K562 (cell line): ENCODE results near the gene PEX10. TPM values are rescaled to one million over a fixed set of nuclear protein-coding genes. Genes with fewer than 3 reads are reported as not detected.

ENCODE experiments used
- ATF6 ChIP-seq: sonication (generic); formaldehyde crosslinking; IDR thresholded peaks from 2 replicates; pipeline ENCODE4 v1.4.0; 2020; ENCODE audit warnings: mild to moderate bottlenecking, missing genetic modification reagents
- MIER1 ChIP-seq: fragments of 450-650 bp; IDR thresholded peaks from 2 replicates; pipeline ENCODE4 v1.6.1; 2016; ENCODE audit warnings: antibody characterized with exemption, mild to moderate bottlenecking, low read depth
- MXI1 ChIP-seq: IDR thresholded peaks from 2 replicates; pipeline ENCODE4 v1.6.1; 2011; ENCODE audit warnings: low read depth, mild to moderate bottlenecking, improper control_type of control experiment, low read length
- PBX2 ChIP-seq, 2 experiments: IDR thresholded peaks in 1 of 2; conservative IDR thresholded peaks in 1 of 2; 2 replicates each; pipeline ENCODE4 v1.6.1; 2016; ENCODE audit warnings: low read depth in 2 of 2, mild to moderate bottlenecking in 1 of 2, missing compliant biosample characterization in 1 of 2, missing genetic modification characterization in 1 of 2, moderate library complexity in 1 of 2
- RFX1 ChIP-seq: fragments of 450-650 bp; IDR thresholded peaks from 2 replicates; pipeline ENCODE4 v1.6.1; 2016; ENCODE audit warnings: mild to moderate bottlenecking, moderate library complexity
- SMAD2 ChIP-seq: fragments of 150-350 bp; IDR thresholded peaks from 2 replicates; pipeline ENCODE4 v1.6.1; 2014; ENCODE audit warnings: low read depth, mild to moderate bottlenecking, low read length
- ZBED1 ChIP-seq: IDR thresholded peaks from 2 replicates; pipeline ENCODE4 v1.6.1; 2014
- ZBTB49 ChIP-seq: sonication (generic); formaldehyde crosslinking; IDR thresholded peaks from 2 replicates; pipeline ENCODE4 v1.8.0; 2022; ENCODE audit warnings: missing genetic modification reagents, mild to moderate bottlenecking, borderline replicate concordance
- ZNF407 ChIP-seq: fragments of 450-650 bp; IDR thresholded peaks from 2 replicates; pipeline ENCODE4 v1.6.1; 2016; ENCODE audit warnings: low read depth
- ZNF445 ChIP-seq: fragments of 250-450 bp; sonication (Bioruptor Pico); IDR thresholded peaks from 2 replicates; pipeline ENCODE4 v1.4.0; 2020; ENCODE audit warnings: low read depth, mild to moderate bottlenecking, moderate library complexity
- ZNF583 ChIP-seq: fragments of 250-450 bp; sonication (Bioruptor Pico); IDR thresholded peaks from 2 replicates; pipeline ENCODE4 v1.4.0; 2020
- polyA plus RNA-seq, 8 experiments: library from polyadenylated mRNA; depleted of rRNA in 4 of 8; stranded (reverse) in 5 of 8; unstranded in 3 of 8; fragments of >200 nt; fragmentation: Nextera tagmentation in 2 of 8; fragmentation: Illumina TruSeq in 1 of 8; extraction: Ambion mirVana in 2 of 8; extraction: Trizol in 1 of 8; gene quantifications; 2 replicates each; pipeline versions ENCODE4 v1.2.1 to v1.2.3, GENCODE V29; 2011 to 2014; ENCODE audit warnings: inconsistent platforms in 1 of 8, missing spikeins in 1 of 8
- total RNA-seq, 7 experiments: library from RNA; depleted of rRNA in 6 of 7; stranded (reverse); fragments of >200 nt in 6 of 7; fragmentation: Illumina TruSeq in 2 of 7; extraction: Trizol in 2 of 7; gene quantifications; 2 replicates each; pipeline versions ENCODE4 v1.2.1 to v1.2.3, GENCODE V29; 2011 to 2021; ENCODE audit warnings: low replicate concordance in 1 of 7

PEX10 gene
- total and polyA plus RNA-seq, 9 of the 15 experiments (the other 6 are each of a cell fraction or from before 2014, with no cell fraction given): 0.03 to 26.2 (median 8.7) TPM

- no peak for TF ChIP-seq RFX1
- no peak for TF ChIP-seq MIER1
- no peak for TF ChIP-seq ZBED1
- no peak for TF ChIP-seq ZBTB49 (CRISPR knock-in tag)
- TF ChIP-seq ZNF583 (CRISPR knock-in tag): no peak
- no peak for TF ChIP-seq SMAD2
- no peak for TF ChIP-seq ZNF407
- TF ChIP-seq ZNF445 (CRISPR knock-in tag): no peak
- TF ChIP-seq ATF6 (CRISPR knock-in tag): no peak
- TF ChIP-seq MXI1: no peak
- TF ChIP-seq PBX2 (CRISPR knock-in tag; IDR thresholded peaks at IDR 0.05; ENCODE audit: low read depth): no peak
- TF ChIP-seq PBX2 (tag; conservative IDR thresholded peaks at IDR 0.05; ENCODE audit: low read depth): no peak
Measured at GRCh38 chr1:2412773-2413494, 570 bp upstream of the PEX10 start (continued).
